CD14-positive monocyte (primary cell): ENCODE results near the gene ELAVL2. TPM values are rescaled to one million over a fixed set of nuclear protein-coding genes. Genes with fewer than 3 reads are reported as not detected.
"Not testable (repeated sequence)": the region's sequence is repeated elsewhere in the genome, so short reads cannot be mapped to it uniquely, and the experiment has no call there.

Experiments
- DNase-seq, 3 donors: peaks; one replicate each; pipeline ENCODE4 v3.0.0-alpha.2; 2011 to 2022
- H2AFZ ChIP-seq: 2 replicates; pipeline ENCODE4 v1.6.0; 2012; ENCODE audit warnings: mild to moderate bottlenecking, low read depth, low read length, inconsistent platforms; ENCODE audit not compliant: insufficient read depth, poor library complexity, severe bottlenecking
- H3K27ac ChIP-seq, 2 donors: 1 replicate in 1 of 2; 2 replicates in 1 of 2; pipeline ENCODE4 v1.5.1; 2012 to 2013; ENCODE audit warnings: low read length in 2 of 2, control low read depth in 1 of 2, inconsistent platforms in 1 of 2, low read depth in 1 of 2, mild to moderate bottlenecking in 1 of 2
- H3K27me3 ChIP-seq, 2 donors: one replicate each; pipeline versions ENCODE4 v1.6.0 to v1.6.1; 2011 to 2013; ENCODE audit warnings: low read length in 2 of 2; ENCODE audit not compliant: control insufficient read depth in 2 of 2, insufficient read depth in 2 of 2
- H3K36me3 ChIP-seq, 2 donors: replicated peaks in 1 of 2; 1 replicate in 1 of 2; 2 replicates in 1 of 2; pipeline versions ENCODE4 v1.5.1 to v1.6.1; 2012 to 2013; ENCODE audit warnings: low read length in 2 of 2, control low read depth in 1 of 2, inconsistent platforms in 1 of 2, mild to moderate bottlenecking in 1 of 2; ENCODE audit not compliant: insufficient read depth in 2 of 2, control insufficient read depth in 1 of 2
- H3K4me1 ChIP-seq, 2 donors: 1 replicate in 1 of 2; 2 replicates in 1 of 2; pipeline versions ENCODE4 v1.5.1 to v1.6.1; 2012 to 2013; ENCODE audit warnings: low read length in 2 of 2, control low read depth in 1 of 2, inconsistent platforms in 1 of 2, mild to moderate bottlenecking in 1 of 2, moderate library complexity in 1 of 2; ENCODE audit not compliant: insufficient read depth in 2 of 2, control insufficient read depth in 1 of 2
- H3K4me2 ChIP-seq: replicated peaks from 2 replicates; pipeline ENCODE3; 2012; ENCODE audit warnings: low read length, moderate library complexity, mild to moderate bottlenecking; ENCODE audit not compliant: poor library complexity, severe bottlenecking; ENCODE audit errors: extremely low read depth
- H3K4me3 ChIP-seq, 3 experiments: fragments of 200-600 bp in 1 of 3; sonication (generic) in 1 of 3; replicated peaks in 1 of 3; 1 replicate in 2 of 3; 2 replicates in 1 of 3; pipeline ENCODE4 v1.5.1; 2011 to 2013; ENCODE audit warnings: low read length in 3 of 3, mild to moderate bottlenecking in 3 of 3, control low read depth in 2 of 3, low read depth in 2 of 3, inconsistent platforms in 1 of 3, moderate library complexity in 1 of 3
- H3K79me2 ChIP-seq: 2 replicates; pipeline ENCODE4 v1.6.0; 2012; ENCODE audit warnings: mild to moderate bottlenecking, control low read depth, inconsistent platforms, low read length, moderate library complexity; ENCODE audit not compliant: insufficient read depth
- H3K9ac ChIP-seq: 2 replicates; pipeline ENCODE4 v1.6.0; 2017; ENCODE audit warnings: low read length, mild to moderate bottlenecking; ENCODE audit not compliant: insufficient read depth, poor library complexity, severe bottlenecking
- H3K9me3 ChIP-seq, 2 donors: replicated peaks in 1 of 2; 1 replicate in 1 of 2; 2 replicates in 1 of 2; pipeline versions ENCODE4 v1.5.1 to v1.6.1; 2012 to 2013; ENCODE audit warnings: low read length in 2 of 2, control low read depth in 1 of 2; ENCODE audit not compliant: control insufficient read depth in 1 of 2, insufficient read depth in 1 of 2
- H4K20me1 ChIP-seq: 2 replicates; pipeline ENCODE4 v1.6.0; 2012; ENCODE audit warnings: mild to moderate bottlenecking, low read length, control low read depth, moderate library complexity; ENCODE audit not compliant: insufficient read depth
- H3K27ac Mint-ChIP-seq, 7 donors: one replicate each; pipeline ENCODE4 v1.8.0; 2020; ENCODE audit warnings: mild to moderate bottlenecking in 7 of 7, mixed read lengths in 7 of 7, moderate library complexity in 6 of 7, inconsistent platforms in 2 of 7
- H3K27me3 Mint-ChIP-seq, 3 donors: one replicate each; pipeline ENCODE4 v1.8.0; 2021 to 2022; ENCODE audit warnings: low read depth in 3 of 3, mild to moderate bottlenecking in 3 of 3, mixed read lengths in 3 of 3, moderate library complexity in 3 of 3, inconsistent platforms in 1 of 3
- H3K36me3 Mint-ChIP-seq, 2 donors: one replicate each; pipeline ENCODE4 v1.8.0; 2020; ENCODE audit warnings: mixed read lengths in 2 of 2, inconsistent platforms in 1 of 2, mild to moderate bottlenecking in 1 of 2
- H3K4me1 Mint-ChIP-seq: one replicate; pipeline ENCODE4 v1.8.0; 2020; ENCODE audit warnings: mild to moderate bottlenecking, mixed read lengths
- H3K4me3 Mint-ChIP-seq, 2 donors: one replicate each; pipeline ENCODE4 v1.8.0; 2020; ENCODE audit warnings: mild to moderate bottlenecking in 2 of 2, mixed read lengths in 2 of 2, moderate library complexity in 1 of 2
- H3K9me3 Mint-ChIP-seq, 7 donors: one replicate each; pipeline ENCODE4 v1.8.0; 2020 to 2022; ENCODE audit warnings: mixed read lengths in 7 of 7, mild to moderate bottlenecking in 6 of 7, moderate library complexity in 6 of 7, inconsistent platforms in 2 of 7
- WGBS: methylation state at CpG from one replicate; pipeline ENCODE4 v1.1.5; 2013; ENCODE audit warnings: missing lambda C conversion rate; ENCODE audit not compliant: insufficient coverage; 5-methylcytosine and 5-hydroxymethylcytosine counted together
- intact Hi-C, 2 donors: fragments of 100-400 bp; cut with micrococcal nuclease; formaldehyde crosslinking; loops; one replicate each; pipeline versions ENCODE4 v1.15.0 to v1.15.1; 2023
- polyA plus RNA-seq, 3 donors: library from polyadenylated mRNA; depleted of rRNA in 1 of 3; unstranded in 2 of 3; stranded (reverse) in 1 of 3; fragments of 300-500 nt in 2 of 3; fragments of >200 nt in 1 of 3; fragmentation: Illumina TruSeq in 2 of 3; gene quantifications; 1 replicate in 2 of 3; 2 replicates in 1 of 3; pipeline ENCODE4 v1.2.3, GENCODE V29; 2012 to 2021
- TF ChIP-seq, protein P1 (sequence below): fragments of 200-600 bp; IDR thresholded peaks from one replicate; pipeline ENCODE4 v1.8.0; 2022; ENCODE audit warnings: antibody characterized with exemption, mild to moderate bottlenecking

ELAVL2 gene
- polyA plus RNA-seq, 3 donors = not detected

DNA sequence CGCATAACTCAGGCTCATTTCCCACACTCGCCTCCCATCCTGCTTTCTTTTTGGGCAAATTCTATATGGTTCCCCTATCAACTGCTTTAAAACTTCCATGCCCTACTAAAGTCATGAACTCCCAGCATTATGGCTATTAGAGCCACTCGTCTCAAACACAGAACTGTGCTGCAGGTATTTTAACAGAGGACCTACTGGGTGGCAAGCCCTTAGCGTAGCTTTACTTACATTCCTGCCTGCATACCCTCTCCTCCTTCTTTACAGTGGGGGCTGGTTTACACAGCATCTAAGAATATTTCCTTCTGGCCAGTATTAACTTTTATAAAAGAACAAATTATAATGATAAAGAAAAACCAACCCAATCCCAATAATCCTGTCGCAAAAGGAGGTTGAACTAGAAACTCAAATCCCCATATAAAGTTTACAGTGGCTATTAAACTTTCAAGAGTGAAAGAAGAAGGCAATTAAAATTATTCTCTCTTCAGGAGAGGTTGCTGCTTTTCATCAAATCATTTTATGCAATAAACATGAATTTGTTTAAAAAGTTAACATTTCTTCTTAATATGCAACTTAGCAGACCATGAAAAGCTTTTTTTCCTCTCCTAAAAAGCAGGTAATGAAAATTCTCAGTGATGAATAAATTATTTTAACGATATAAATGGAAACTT lies 100.6 kb downstream of the ELAVL2 start:
- no peak overlapping the region for H2AFZ ChIP-seq
- intact Hi-C loops = no loop called here
- H3K9me3 Mint-ChIP-seq = peaks cover 0 to 3% (median 0%) of the 10 kb centered on the region in 7 donors
- H3K79me2 ChIP-seq = no peaks in the 10 kb centered on the region
- no peaks in the 10 kb centered on the region for H3K36me3 ChIP-seq
- no peak overlapping the region for H3K4me3 ChIP-seq
- no peak overlapping the region for H3K27ac Mint-ChIP-seq
- H3K27me3 ChIP-seq = no peaks in the 10 kb centered on the region
- H3K9me3 ChIP-seq = no peaks in the 10 kb centered on the region
- TF ChIP-seq, protein P1, sequence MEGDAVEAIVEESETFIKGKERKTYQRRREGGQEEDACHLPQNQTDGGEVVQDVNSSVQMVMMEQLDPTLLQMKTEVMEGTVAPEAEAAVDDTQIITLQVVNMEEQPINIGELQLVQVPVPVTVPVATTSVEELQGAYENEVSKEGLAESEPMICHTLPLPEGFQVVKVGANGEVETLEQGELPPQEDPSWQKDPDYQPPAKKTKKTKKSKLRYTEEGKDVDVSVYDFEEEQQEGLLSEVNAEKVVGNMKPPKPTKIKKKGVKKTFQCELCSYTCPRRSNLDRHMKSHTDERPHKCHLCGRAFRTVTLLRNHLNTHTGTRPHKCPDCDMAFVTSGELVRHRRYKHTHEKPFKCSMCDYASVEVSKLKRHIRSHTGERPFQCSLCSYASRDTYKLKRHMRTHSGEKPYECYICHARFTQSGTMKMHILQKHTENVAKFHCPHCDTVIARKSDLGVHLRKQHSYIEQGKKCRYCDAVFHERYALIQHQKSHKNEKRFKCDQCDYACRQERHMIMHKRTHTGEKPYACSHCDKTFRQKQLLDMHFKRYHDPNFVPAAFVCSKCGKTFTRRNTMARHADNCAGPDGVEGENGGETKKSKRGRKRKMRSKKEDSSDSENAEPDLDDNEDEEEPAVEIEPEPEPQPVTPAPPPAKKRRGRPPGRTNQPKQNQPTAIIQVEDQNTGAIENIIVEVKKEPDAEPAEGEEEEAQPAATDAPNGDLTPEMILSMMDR = no peak
- H3K4me2 ChIP-seq = no peak overlapping the region
- peaks cover 0 to 4% (median 0%) of the 10 kb centered on the region in 3 donors for H3K27me3 Mint-ChIP-seq
- no peaks in the 10 kb centered on the region for H3K4me1 ChIP-seq
- no peaks in the 10 kb centered on the region for H3K4me1 Mint-ChIP-seq
- no peaks in the 10 kb centered on the region for H3K36me3 Mint-ChIP-seq
- H4K20me1 ChIP-seq = no peaks in the 10 kb centered on the region
- no peak overlapping the region for H3K4me3 Mint-ChIP-seq
- H3K9ac ChIP-seq = no peak overlapping the region
- H3K27ac ChIP-seq = no peak overlapping the region
- no peak for DNase-seq
- WGBS = 76% methylated on average over 4 of the region's 6 CpGs

DNA sequence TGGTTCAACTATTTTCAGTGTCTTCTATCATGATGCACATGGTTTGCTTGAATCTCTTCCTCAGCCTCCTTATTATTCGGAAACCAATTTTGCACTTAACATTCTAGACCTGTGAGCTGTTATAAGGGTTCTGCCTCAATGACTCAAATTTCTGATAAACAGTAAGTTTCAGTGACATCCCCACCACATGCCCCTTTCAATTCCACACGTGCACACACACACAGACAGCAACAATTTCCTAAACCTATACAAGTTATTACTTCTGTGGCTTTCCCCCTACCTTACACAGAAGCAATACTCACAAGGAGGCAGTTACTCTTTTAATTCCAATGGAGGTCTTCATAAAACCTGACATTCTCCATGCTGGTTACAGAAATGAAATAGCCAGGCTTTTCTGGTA lies 102.4 kb downstream of the ELAVL2 start:
- no peaks in the 10 kb centered on the region for H3K36me3 ChIP-seq
- H3K4me3 Mint-ChIP-seq = no peak overlapping the region
- no peaks in the 10 kb centered on the region for H3K36me3 Mint-ChIP-seq
- no peak overlapping the region for H3K4me3 ChIP-seq
- no peak overlapping the region for H3K27ac Mint-ChIP-seq
- H4K20me1 ChIP-seq = no peaks in the 10 kb centered on the region
- no peak overlapping the region for H3K9ac ChIP-seq
- H3K27ac ChIP-seq = no peak overlapping the region
- H3K27me3 ChIP-seq = no peaks in the 10 kb centered on the region
- H3K9me3 Mint-ChIP-seq = peaks cover 0 to 8% (median 2%) of the 10 kb centered on the region in 7 donors
- WGBS = 89% methylated on average over 2 of the region's 2 CpGs
- H2AFZ ChIP-seq = no peak overlapping the region
- peaks cover 0 to 4% (median 0%) of the 10 kb centered on the region in 3 donors for H3K27me3 Mint-ChIP-seq
- H3K4me2 ChIP-seq = no peak overlapping the region
- H3K9me3 ChIP-seq = no peaks in the 10 kb centered on the region
- DNase-seq = no peak
- H3K4me1 Mint-ChIP-seq = no peaks in the 10 kb centered on the region
- H3K4me1 ChIP-seq = no peaks in the 10 kb centered on the region
- intact Hi-C loops = no loop called here
- TF ChIP-seq, protein P1 = no peak
- H3K79me2 ChIP-seq = no peaks in the 10 kb centered on the region

DNA sequence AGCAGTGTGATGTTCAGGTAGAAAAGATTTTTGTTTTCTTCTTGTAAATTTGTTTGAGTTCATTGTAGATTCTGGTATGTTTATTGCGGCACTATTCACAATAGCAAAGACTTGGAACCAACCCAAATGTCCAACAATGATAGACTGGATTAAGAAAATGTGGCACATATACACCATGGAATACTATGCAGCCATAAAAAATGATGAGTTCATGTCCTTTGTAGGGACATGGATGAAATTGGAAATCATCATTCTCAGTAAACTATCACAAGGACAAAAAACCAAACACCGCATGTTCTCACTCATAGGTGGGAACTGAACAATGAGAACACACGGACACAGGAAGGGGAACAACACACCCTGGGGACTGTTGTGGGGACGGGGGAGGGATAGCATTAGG lies 103.0 kb downstream of the ELAVL2 start:
- DNase-seq, H3K36me3 ChIP-seq, H3K9me3 ChIP-seq, H3K27ac ChIP-seq, H3K9me3 Mint-ChIP-seq, H3K27ac Mint-ChIP-seq, H3K27me3 ChIP-seq, H3K4me3 ChIP-seq, H3K4me1 ChIP-seq, H3K36me3 Mint-ChIP-seq, H3K4me2 ChIP-seq, H3K27me3 Mint-ChIP-seq, H3K9ac ChIP-seq, intact Hi-C loops, H3K4me1 Mint-ChIP-seq, H3K79me2 ChIP-seq, H3K4me3 Mint-ChIP-seq, H2AFZ ChIP-seq, H4K20me1 ChIP-seq: not testable (repeated sequence)
- no CpG with 5 or more reads among the region's 4 CpGs for WGBS
